PC-9 (cell line): ENCODE results near the gene NEK7.

Experiments used
- CTCF ChIP-seq: fragments of 200-600 bp; sonication (generic); conservative IDR thresholded peaks from 2 replicates; pipeline ENCODE4 v1.6.1; 2017; ENCODE audit warnings: mixed run types, antibody characterized with exemption, mild to moderate bottlenecking, moderate library complexity
- EZH2 ChIP-seq: fragments of 200-600 bp; sonication (generic); IDR thresholded peaks from 2 replicates; pipeline ENCODE4 v1.8.0; 2017; ENCODE audit warnings: antibody characterized with exemption, low read depth

GRCh38 chr1:198261886-198262285 is 105.1 kb downstream of the NEK7 start:
- no peak for TF ChIP-seq CTCF
- TF ChIP-seq EZH2: no peak
